Dendritic cell treated with granulocyte-macrophage colony-stimulating factor and Interleukin-4, amounts not matched to agents 40 ng/mL and 50 ng/mL, for 4 days (primary cell): ENCODE results near the gene SERPINA3.

Experiments
- H3K27ac Mint-ChIP-seq: one replicate; pipeline ENCODE4 v1.8.0; 2022; ENCODE audit warnings: mild to moderate bottlenecking, mixed read lengths
- H3K27me3 Mint-ChIP-seq: one replicate; pipeline ENCODE4 v1.8.0; 2022; ENCODE audit warnings: mild to moderate bottlenecking, mixed read lengths
- H3K36me3 Mint-ChIP-seq: one replicate; pipeline ENCODE4 v1.8.0; 2022; ENCODE audit warnings: low read depth, mixed read lengths
- H3K4me1 Mint-ChIP-seq: one replicate; pipeline ENCODE4 v1.8.0; 2022; ENCODE audit warnings: low read depth, mixed read lengths
- H3K4me3 Mint-ChIP-seq: one replicate; pipeline ENCODE4 v1.8.0; 2022; ENCODE audit warnings: mild to moderate bottlenecking, moderate library complexity, mixed read lengths
- H3K9me3 Mint-ChIP-seq: one replicate; pipeline ENCODE4 v1.8.0; 2022; ENCODE audit warnings: mixed read lengths
- intact Hi-C: fragments of 100-400 bp; cut with micrococcal nuclease; formaldehyde crosslinking; loops from one replicate; pipeline ENCODE4 v1.15.0; 2022

SERPINA3 gene

DNA sequence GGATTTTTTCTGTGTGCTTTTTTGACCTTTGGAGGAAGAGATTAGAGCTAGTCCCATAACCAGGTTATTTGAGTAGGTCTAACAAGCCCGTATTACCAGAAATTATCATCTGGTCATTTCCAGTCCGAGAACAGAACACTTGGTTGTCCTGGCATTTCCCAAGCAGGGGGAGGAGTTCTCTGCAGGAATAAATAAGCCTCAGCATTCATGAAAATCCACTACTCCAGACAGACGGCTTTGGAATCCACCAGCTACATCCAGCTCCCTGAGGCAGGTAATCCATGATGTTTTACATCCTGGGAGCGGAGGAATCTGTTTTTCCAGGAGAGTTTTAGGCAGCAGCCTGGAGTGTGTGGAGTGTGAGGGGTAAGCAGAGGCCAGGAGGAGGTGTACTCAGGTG, at the start of gene SERPINA3:
TSS of gene SERPINA3 (plus strand) at position 218 of the 400 bp plus-strand sequence. CDS start 2,051 bp downstream, outside the sequence.
- intact Hi-C loops: no loop called here
- Mint-ChIP-seq H3K27me3 (peaks cover 1% of the 10 kb centered on the region), H3K27ac (no peak within 1 kb of the TSS), H3K9me3 (peaks cover 20% of the 10 kb centered on the region), H3K36me3 (no peaks in the 10 kb centered on the region), H3K4me1 (no peaks in the 10 kb centered on the region), H3K4me3 (no peak within 1 kb of the TSS)

DNA sequence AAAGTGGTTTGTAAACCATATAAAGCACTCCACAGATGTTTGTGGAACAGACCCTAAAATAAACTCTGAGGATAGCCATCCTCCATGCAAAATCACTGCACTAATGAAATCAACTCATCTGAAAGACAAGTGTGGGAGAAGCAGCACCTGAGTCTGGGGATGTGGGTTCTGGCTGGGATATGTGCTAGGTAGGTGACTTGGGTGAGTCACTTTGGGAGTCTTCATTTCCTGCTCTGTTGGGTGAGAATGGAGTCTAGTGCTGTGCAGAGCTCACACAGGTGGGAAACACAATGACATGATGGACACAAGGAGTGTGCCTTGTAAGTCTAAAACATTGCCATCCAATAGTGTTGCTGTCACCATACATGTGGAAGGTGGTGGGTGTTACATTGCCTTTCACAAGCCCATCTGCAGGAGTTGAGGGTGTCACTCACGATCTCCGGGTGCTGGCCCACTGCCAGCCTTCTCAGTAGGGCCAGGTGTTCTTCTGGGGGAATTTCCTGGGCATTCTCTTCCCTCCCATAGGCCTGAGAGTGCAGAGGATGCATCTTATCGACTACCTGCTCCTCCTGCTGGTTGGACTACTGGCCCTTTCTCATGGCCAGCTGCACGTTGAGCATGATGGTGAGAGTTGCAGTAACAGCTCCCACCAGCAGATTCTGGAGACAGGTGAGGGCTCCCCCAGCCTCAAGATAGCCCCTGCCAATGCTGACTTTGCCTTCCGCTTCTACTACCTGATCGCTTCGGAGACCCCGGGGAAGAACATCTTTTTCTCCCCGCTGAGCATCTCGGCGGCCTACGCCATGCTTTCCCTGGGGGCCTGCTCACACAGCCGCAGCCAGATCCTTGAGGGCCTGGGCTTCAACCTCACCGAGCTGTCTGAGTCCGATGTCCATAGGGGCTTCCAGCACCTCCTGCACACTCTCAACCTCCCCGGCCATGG, 49.0 kb upstream of the SERPINA3 start:
- Mint-ChIP-seq H3K36me3 (no peaks in the 10 kb centered on the region), H3K4me3 (no peak overlapping the region), H3K4me1 (no peaks in the 10 kb centered on the region)

DNA sequence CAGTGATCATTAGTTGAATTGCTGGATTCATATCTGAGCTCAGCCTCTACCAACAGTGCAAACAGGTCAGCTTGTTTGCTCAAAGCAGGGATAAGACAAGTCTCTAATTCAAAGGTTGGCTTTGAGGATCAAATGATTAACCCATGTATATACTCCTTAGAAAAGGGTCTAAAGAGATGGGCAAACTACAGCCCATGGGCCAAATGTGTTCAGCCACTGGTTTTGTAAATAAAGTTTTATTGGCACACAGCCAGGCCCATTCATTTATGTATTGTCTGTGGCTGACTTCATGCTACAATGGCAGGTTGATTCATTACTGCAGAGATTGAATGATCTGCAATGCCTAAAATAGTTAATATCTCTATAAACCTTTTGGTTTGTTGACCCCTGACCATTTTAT, 47.8 kb upstream of the SERPINA3 start:
- intact Hi-C loops: no loop called here
- H3K9me3 Mint-ChIP-seq: no peaks in the 10 kb centered on the region
- H3K36me3 Mint-ChIP-seq: no peaks in the 10 kb centered on the region
- no peak overlapping the region for H3K27ac Mint-ChIP-seq
- no peak overlapping the region for H3K4me3 Mint-ChIP-seq
- peaks cover 5% of the 10 kb centered on the region for H3K27me3 Mint-ChIP-seq
- H3K4me1 Mint-ChIP-seq: no peaks in the 10 kb centered on the region

More for the DNA sequence above, 49.0 kb upstream of the SERPINA3 start:
- H3K27me3 Mint-ChIP-seq: peaks cover 5% of the 10 kb centered on the region
- no peak overlapping the region for H3K27ac Mint-ChIP-seq
- no peaks in the 10 kb centered on the region for H3K9me3 Mint-ChIP-seq
- intact Hi-C loops: no loop called here

- Mint-ChIP-seq H3K36me3 (no peaks in the 10 kb centered on the region), H3K4me1 (no peaks in the 10 kb centered on the region), H3K27ac (no peak overlapping the region), H3K27me3 (peaks cover 3% of the 10 kb centered on the region), H3K9me3 (no peaks in the 10 kb centered on the region), H3K4me3 (no peak overlapping the region)
- intact Hi-C loops: no loop called here
Observed at GRCh38 chr14:94568186-94568585, 44.0 kb upstream of the SERPINA3 start.

DNA sequence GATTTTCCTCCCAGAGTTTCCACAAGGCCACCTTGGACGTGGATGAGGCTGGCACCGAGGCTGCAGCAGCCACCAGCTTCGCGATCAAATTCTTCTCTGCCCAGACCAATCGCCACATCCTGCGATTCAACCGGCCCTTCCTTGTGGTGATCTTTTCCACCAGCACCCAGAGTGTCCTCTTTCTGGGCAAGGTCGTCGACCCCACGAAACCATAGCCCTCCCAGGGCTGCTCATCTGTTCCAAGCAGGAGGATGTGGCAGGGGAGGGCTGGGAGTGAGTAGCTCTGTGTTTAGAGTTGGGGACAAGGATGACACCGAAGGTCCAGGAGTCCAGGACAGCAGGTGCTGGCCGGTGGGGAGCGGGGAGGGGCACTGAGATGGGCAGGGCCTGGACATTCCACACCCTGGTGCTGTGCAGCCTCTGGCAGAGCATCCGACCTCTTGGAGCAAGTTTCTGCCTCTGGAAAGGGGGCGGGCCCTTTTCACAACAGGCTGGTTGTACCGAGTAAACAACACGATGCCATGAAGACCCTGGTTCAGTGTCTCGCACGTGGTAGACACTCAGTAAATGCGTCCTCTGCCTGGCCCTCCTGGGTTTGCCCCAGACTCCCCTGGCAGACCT, 42.7 kb upstream of the SERPINA3 start:
- intact Hi-C loops: no loop called here
- Mint-ChIP-seq H3K4me1 (no peaks in the 10 kb centered on the region), H3K36me3 (no peaks in the 10 kb centered on the region), H3K27ac (no peak overlapping the region), H3K9me3 (no peaks in the 10 kb centered on the region), H3K27me3 (peaks cover 1% of the 10 kb centered on the region), H3K4me3 (no peak overlapping the region)

DNA sequence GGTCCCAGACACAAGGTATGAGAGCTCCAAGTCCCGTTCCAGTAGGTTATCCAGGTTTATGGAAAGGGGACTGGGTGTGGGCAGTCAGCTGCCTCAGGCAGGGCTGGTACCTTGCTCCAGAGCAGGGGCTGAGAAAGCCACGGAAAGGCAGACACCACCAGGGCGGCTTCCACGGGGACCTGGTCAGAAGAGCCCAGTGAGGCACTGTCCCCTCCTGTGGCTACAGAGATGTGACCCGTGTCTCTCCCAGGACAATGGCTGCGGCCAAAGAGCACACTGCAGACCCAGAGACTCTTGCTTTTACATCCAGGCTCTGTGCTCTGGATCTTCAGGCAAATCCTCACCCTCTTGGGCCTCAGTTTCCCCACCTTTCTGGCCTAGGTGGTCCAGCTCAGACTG, 42.2 kb upstream of the SERPINA3 start:
- H3K27me3 Mint-ChIP-seq: peaks cover 1% of the 10 kb centered on the region
- no peaks in the 10 kb centered on the region for H3K36me3 Mint-ChIP-seq
- no peak overlapping the region for H3K4me3 Mint-ChIP-seq
- H3K4me1 Mint-ChIP-seq: no peaks in the 10 kb centered on the region
- H3K9me3 Mint-ChIP-seq: no peaks in the 10 kb centered on the region
- intact Hi-C loops: no loop called here
- H3K27ac Mint-ChIP-seq: no peak overlapping the region

DNA sequence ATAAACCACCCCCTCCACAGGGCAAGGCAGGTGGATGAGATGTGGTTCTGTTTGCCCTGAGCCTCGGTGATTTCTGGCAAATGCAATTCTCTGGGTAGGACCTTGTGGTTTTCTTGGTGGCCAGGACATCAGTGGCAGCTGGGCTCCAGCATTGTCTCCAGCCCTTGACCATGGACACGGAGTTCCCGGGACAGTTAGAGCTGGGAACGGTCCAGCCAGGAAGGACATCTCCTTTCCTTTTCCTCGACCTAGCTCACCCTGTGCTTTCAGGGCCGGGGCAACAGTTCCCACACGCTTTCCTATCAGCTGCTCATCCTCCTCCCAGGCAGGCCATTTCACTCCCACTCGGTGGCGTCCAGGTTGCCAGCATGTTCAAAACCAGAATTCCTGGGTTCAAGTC, 41.8 kb upstream of the SERPINA3 start:
- Mint-ChIP-seq H3K9me3 (no peaks in the 10 kb centered on the region), H3K27ac (no peak overlapping the region), H3K4me1 (no peaks in the 10 kb centered on the region), H3K27me3 (peaks cover 1% of the 10 kb centered on the region), H3K36me3 (no peaks in the 10 kb centered on the region), H3K4me3 (no peak overlapping the region)
- intact Hi-C loops: no loop called here

GRCh38 chr14:94571395-94571794, 40.8 kb upstream of the SERPINA3 start:
- H3K27ac Mint-ChIP-seq: no peak overlapping the region
- H3K36me3 Mint-ChIP-seq: no peaks in the 10 kb centered on the region
- intact Hi-C loops: no loop called here
- H3K4me3 Mint-ChIP-seq: no peak overlapping the region
- no peaks in the 10 kb centered on the region for H3K4me1 Mint-ChIP-seq
- H3K27me3 Mint-ChIP-seq: peaks cover under 1% of the 10 kb centered on the region
- H3K9me3 Mint-ChIP-seq: no peaks in the 10 kb centered on the region

GRCh38 chr14:94571950-94572349, 40.2 kb upstream of the SERPINA3 start:
- intact Hi-C loops: no loop called here
- H3K27me3 Mint-ChIP-seq: no peaks in the 10 kb centered on the region
- no peak overlapping the region for H3K27ac Mint-ChIP-seq
- H3K4me3 Mint-ChIP-seq: no peak overlapping the region
- H3K9me3 Mint-ChIP-seq: no peaks in the 10 kb centered on the region
- H3K4me1 Mint-ChIP-seq: no peaks in the 10 kb centered on the region
- no peaks in the 10 kb centered on the region for H3K36me3 Mint-ChIP-seq

- intact Hi-C loops: no loop called here
- Mint-ChIP-seq H3K9me3 (no peaks in the 10 kb centered on the region), H3K27ac (no peak overlapping the region), H3K27me3 (no peaks in the 10 kb centered on the region), H3K4me3 (no peak overlapping the region), H3K4me1 (no peaks in the 10 kb centered on the region), H3K36me3 (no peaks in the 10 kb centered on the region)
Observed at GRCh38 chr14:94572637-94573303, 39.4 kb upstream of the SERPINA3 start.

GRCh38 chr14:94573475-94574277, 38.5 kb upstream of the SERPINA3 start:
- intact Hi-C loops: no loop called here
- Mint-ChIP-seq H3K9me3 (no peaks in the 10 kb centered on the region), H3K27ac (no peak overlapping the region), H3K36me3 (no peaks in the 10 kb centered on the region), H3K27me3 (no peaks in the 10 kb centered on the region), H3K4me3 (no peak overlapping the region), H3K4me1 (no peaks in the 10 kb centered on the region)

GRCh38 chr14:94574336-94574735, 37.9 kb upstream of the SERPINA3 start:
- intact Hi-C loops: no loop called here
- no peaks in the 10 kb centered on the region for H3K9me3 Mint-ChIP-seq
- H3K27ac Mint-ChIP-seq: no peak overlapping the region
- no peaks in the 10 kb centered on the region for H3K4me1 Mint-ChIP-seq
- H3K27me3 Mint-ChIP-seq: no peaks in the 10 kb centered on the region
- H3K4me3 Mint-ChIP-seq: no peak overlapping the region
- no peaks in the 10 kb centered on the region for H3K36me3 Mint-ChIP-seq

- intact Hi-C loops: no loop called here
- H3K4me3 Mint-ChIP-seq: no peak overlapping the region
- H3K9me3 Mint-ChIP-seq: no peaks in the 10 kb centered on the region
- H3K27ac Mint-ChIP-seq: no peak overlapping the region
- H3K36me3 Mint-ChIP-seq: no peaks in the 10 kb centered on the region
- H3K4me1 Mint-ChIP-seq: no peaks in the 10 kb centered on the region
- H3K27me3 Mint-ChIP-seq: no peaks in the 10 kb centered on the region
Observed at GRCh38 chr14:94575730-94576585, 36.2 kb upstream of the SERPINA3 start.
